Endothelial cell (in vitro differentiated cells): Measurements from ENCODE around the gene TTLL6. TPM values are rescaled to one million over a fixed set of nuclear protein-coding genes. Genes with fewer than 3 reads are reported as not detected.
A peak's percentile ranks its signal among the peaks of the same experiment; 100 is the strongest.

ENCODE experiments used
- DNase-seq: peaks from one replicate; pipeline ENCODE4 v3.0.0; 2021; ENCODE audit warnings: low spot score
- H3K27ac Mint-ChIP-seq: one replicate; pipeline ENCODE4 v1.8.0; 2021; ENCODE audit warnings: mixed read lengths, inconsistent platforms; ENCODE audit not compliant: unreplicated experiment
- H3K27me3 Mint-ChIP-seq: one replicate; pipeline ENCODE4 v1.8.0; 2021; ENCODE audit warnings: mild to moderate bottlenecking, moderate library complexity, mixed read lengths, inconsistent platforms; ENCODE audit not compliant: unreplicated experiment
- H3K36me3 Mint-ChIP-seq: one replicate; pipeline ENCODE4 v1.8.0; 2021; ENCODE audit warnings: mild to moderate bottlenecking, low read depth, mixed read lengths, inconsistent platforms; ENCODE audit not compliant: unreplicated experiment
- H3K4me1 Mint-ChIP-seq: one replicate; pipeline ENCODE4 v1.8.0; 2021; ENCODE audit warnings: mild to moderate bottlenecking, mixed read lengths, inconsistent platforms; ENCODE audit not compliant: unreplicated experiment
- H3K4me3 Mint-ChIP-seq: one replicate; pipeline ENCODE4 v1.8.0; 2021; ENCODE audit warnings: mild to moderate bottlenecking, mixed read lengths, inconsistent platforms; ENCODE audit not compliant: unreplicated experiment
- H3K9me3 Mint-ChIP-seq: one replicate; pipeline ENCODE4 v1.8.0; 2021; ENCODE audit warnings: mixed read lengths, inconsistent platforms; ENCODE audit not compliant: unreplicated experiment
- CTCF ChIP-seq: fragments of 200-600 bp; sonication (generic); IDR thresholded peaks from one replicate; pipeline ENCODE4 v1.5.0; 2021; ENCODE audit warnings: antibody characterized with exemption; ENCODE audit not compliant: unreplicated experiment
- total RNA-seq: library from RNA; stranded (reverse); fragmentation: NEBNext Ultra II Directional; extraction: Animal tissue kit (Norgen Biotek cat#: 25700); gene quantifications from one replicate; pipeline ENCODE4 v1.2.1, GENCODE V29; 2021; ENCODE audit not compliant: unreplicated experiment

TTLL6 gene
- total RNA-seq, 1 donor from 2014 or later, result 0.87 TPM

- no peaks in the 10 kb centered on the region for H3K9me3 Mint-ChIP-seq
- H3K27me3 Mint-ChIP-seq, result peaks cover 46% of the 10 kb centered on the region
- peaks cover 20% of the 10 kb centered on the region for H3K4me1 Mint-ChIP-seq
- no peak overlapping the region for H3K4me3 Mint-ChIP-seq
- H3K27ac Mint-ChIP-seq, result no peak overlapping the region
- no peaks in the 10 kb centered on the region for H3K36me3 Mint-ChIP-seq
- no peak for DNase-seq
- TF ChIP-seq CTCF, result no peak
These were observed 86.8 kb downstream of the TTLL6 start for GRCh38 chr17:48730240-48730550.

- no peaks in the 10 kb centered on the region for H3K9me3 Mint-ChIP-seq
- no peak for TF ChIP-seq CTCF
- no peak overlapping the region for H3K4me3 Mint-ChIP-seq
- H3K27ac Mint-ChIP-seq, result peak overlapping the region; percentile 12
- H3K36me3 Mint-ChIP-seq, result no peaks in the 10 kb centered on the region
- DNase-seq, result no peak
- H3K4me1 Mint-ChIP-seq, result peaks cover 20% of the 10 kb centered on the region
- peaks cover 45% of the 10 kb centered on the region for H3K27me3 Mint-ChIP-seq
These were observed 87.4 kb downstream of the TTLL6 start for GRCh38 chr17:48729335-48730239.

- Mint-ChIP-seq H3K4me3 (peak within 1 kb of the TSS; percentile 87), H3K9me3 (no peaks in the 10 kb centered on the region), H3K27me3 (peaks cover 41% of the 10 kb centered on the region), H3K36me3 (no peaks in the 10 kb centered on the region), H3K4me1 (peaks cover 21% of the 10 kb centered on the region), H3K27ac (peak within 1 kb of the TSS; percentile 12)
- DNase-seq, result no peak
- no peak for TF ChIP-seq CTCF
These were observed 88.5 kb downstream of the TTLL6 start, which contains the start of gene HOXB13 for GRCh38 chr17:48728232-48729231. TSS of gene HOXB13 (minus strand) at chr17:48728750. CDS start at chr17:48728593, 157 bp downstream.

GRCh38 chr17:48727415-48728175 is 89.4 kb downstream of the TTLL6 start:
- H3K9me3 Mint-ChIP-seq, result no peaks in the 10 kb centered on the region
- H3K27me3 Mint-ChIP-seq, result peaks cover 35% of the 10 kb centered on the region
- no peak for TF ChIP-seq CTCF
- peaks cover 19% of the 10 kb centered on the region for H3K4me1 Mint-ChIP-seq
- DNase-seq, result no peak
- no peak overlapping the region for H3K27ac Mint-ChIP-seq
- no peak overlapping the region for H3K4me3 Mint-ChIP-seq
- H3K36me3 Mint-ChIP-seq, result no peaks in the 10 kb centered on the region
